ENCODE data around the gene PRR5. TPM values are rescaled to one million over a fixed set of nuclear protein-coding genes. Genes with fewer than 3 reads are reported as not detected.

Gene PRR5
- total RNA-seq, 1 donor from 2014 or later: 9.6 TPM

- ATAC-seq: peak; percentile 20 to 36
- TF ChIP-seq CTCF (IDR thresholded peaks at IDR 0.05): peak; percentile 14
- Histone ChIP-seq H3K36me3 (no peaks in the 10 kb centered on the region), H3K9me3 (no peaks in the 10 kb centered on the region), H3K27me3 (ENCODE audit: low read depth) (no peaks in the 10 kb centered on the region), H3K27ac (peak overlapping the region; percentile 24), H3K4me1 (peaks cover 29% of the 10 kb centered on the region), H3K4me3 (peak overlapping the region; percentile 76)
- intact Hi-C loops (cut with DNase I): no loop called here
- DNase-seq: no peak
These were observed 635 bp downstream of the PRR5 start for GRCh38 chr22:44702479-44703198.

- no peak overlapping the region for H3K27ac ChIP-seq
- ATAC-seq (no peak), DNase-seq (no peak)
- H3K27me3 ChIP-seq (ENCODE audit: low read depth): no peaks in the 10 kb centered on the region
- H3K4me1 ChIP-seq: peaks cover 21% of the 10 kb centered on the region
- intact Hi-C loops (cut with DNase I): no loop called here
- no peaks in the 10 kb centered on the region for H3K9me3 ChIP-seq
- no peak for TF ChIP-seq CTCF (IDR thresholded peaks at IDR 0.05)
- peak overlapping the region; percentile 76 for H3K4me3 ChIP-seq
- no peaks in the 10 kb centered on the region for H3K36me3 ChIP-seq
These were observed 1.4 kb downstream of the PRR5 start for GRCh38 chr22:44703255-44703870.

DNA sequence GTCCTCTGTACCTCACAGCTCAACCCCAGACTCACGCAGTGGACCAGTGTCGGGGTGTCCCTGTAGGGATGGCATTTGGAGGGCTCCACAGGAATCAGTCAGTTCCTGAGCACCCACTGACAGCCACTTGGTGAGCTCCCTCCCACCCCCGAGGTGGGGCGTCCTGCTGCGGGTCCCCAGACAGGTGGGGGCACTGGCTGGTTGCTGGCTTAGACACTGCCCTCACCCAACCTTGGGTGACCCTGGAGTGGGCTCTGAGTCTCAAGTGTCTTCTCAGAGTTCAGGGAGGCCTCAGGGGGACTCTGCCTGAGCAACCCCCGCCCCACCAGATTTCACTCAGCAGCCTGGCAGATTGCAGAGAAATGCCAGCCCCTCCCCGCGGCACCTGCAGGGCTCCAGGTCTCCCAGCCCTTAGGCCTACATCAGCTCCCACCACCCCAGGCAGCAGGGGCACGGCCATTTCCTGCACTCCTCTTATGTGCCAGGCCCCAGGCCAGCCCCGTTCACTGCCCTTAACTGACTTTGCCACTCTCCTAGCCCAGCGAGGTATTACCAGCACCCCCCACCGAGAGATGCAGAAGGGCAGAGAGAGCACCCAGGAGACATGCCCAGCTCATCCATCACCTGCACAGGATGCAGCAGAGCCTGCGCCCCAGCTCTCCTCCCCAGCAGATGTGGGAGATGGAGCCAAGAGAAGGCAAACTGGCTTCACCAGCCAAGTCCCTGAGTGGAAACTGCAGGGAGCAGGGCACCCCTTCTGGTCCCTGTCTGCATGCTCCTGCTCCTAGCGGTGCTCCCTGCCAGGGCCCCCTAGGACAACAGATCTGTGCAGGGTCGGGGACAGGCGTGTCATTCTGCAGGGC is 2.4 kb downstream of the PRR5 start:
- H3K4me1 ChIP-seq: peaks cover 20% of the 10 kb centered on the region
- intact Hi-C loops (cut with DNase I): no loop called here
- DNase-seq (no peak), ATAC-seq (no peak)
- no peak overlapping the region for H3K27ac ChIP-seq
- no peaks in the 10 kb centered on the region for H3K9me3 ChIP-seq
- no peak for TF ChIP-seq CTCF (IDR thresholded peaks at IDR 0.05)
- H3K36me3 ChIP-seq: no peaks in the 10 kb centered on the region
- H3K4me3 ChIP-seq: no peak overlapping the region
- no peaks in the 10 kb centered on the region for H3K27me3 ChIP-seq (ENCODE audit: low read depth)

GRCh38 chr22:44705022-44705297 is 3.0 kb downstream of the PRR5 start:
- Histone ChIP-seq H3K9me3 (no peaks in the 10 kb centered on the region), H3K27ac (no peak overlapping the region), H3K27me3 (ENCODE audit: low read depth) (no peaks in the 10 kb centered on the region), H3K4me1 (peaks cover 21% of the 10 kb centered on the region), H3K4me3 (no peak overlapping the region), H3K36me3 (no peaks in the 10 kb centered on the region)
- ATAC-seq (no peak), DNase-seq (no peak)
- intact Hi-C loops (cut with DNase I): no loop called here
- TF ChIP-seq CTCF (IDR thresholded peaks at IDR 0.05): no peak

DNA sequence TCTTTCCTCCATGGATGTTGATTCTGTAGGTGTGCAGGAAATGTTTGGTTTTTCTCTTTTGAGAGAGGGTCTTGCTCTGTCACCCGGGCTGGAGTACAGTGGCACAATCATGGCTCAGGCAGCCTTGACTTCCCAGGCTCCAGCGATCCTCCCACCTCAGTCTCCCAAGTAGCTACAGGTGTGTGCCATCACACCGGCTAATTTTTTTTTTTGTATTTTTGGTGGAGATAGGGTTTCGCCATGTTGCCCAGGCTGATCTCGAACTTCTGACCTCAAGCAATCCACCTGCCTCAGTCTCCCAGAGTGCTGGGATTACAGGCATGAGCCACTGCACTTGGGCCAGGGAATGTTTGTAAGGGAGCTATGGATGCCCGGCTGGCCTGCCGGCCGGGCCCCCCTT is 4.5 kb downstream of the PRR5 start:
- H3K36me3 ChIP-seq: no peaks in the 10 kb centered on the region
- H3K27ac ChIP-seq: no peak overlapping the region
- no peak for DNase-seq
- TF ChIP-seq CTCF (IDR thresholded peaks at IDR 0.05): no peak
- intact Hi-C loops (cut with DNase I): no loop called here
- H3K4me3 ChIP-seq: no peak overlapping the region
- H3K4me1 ChIP-seq: peaks cover 26% of the 10 kb centered on the region
- no peak for ATAC-seq
- H3K27me3 ChIP-seq (ENCODE audit: low read depth): no peaks in the 10 kb centered on the region
- H3K9me3 ChIP-seq: no peaks in the 10 kb centered on the region

Measured in lower lobe of right lung (tissue), 2 donors.